ENCODE results near the gene IGFBP2. TPM values are rescaled to one million over a fixed set of nuclear protein-coding genes. Genes with fewer than 3 reads are reported as not detected.

IGFBP2 gene
- total RNA-seq, 1 donor from 2014 or later = 252 TPM

GRCh38 chr2:216676630-216677029 is 43.4 kb downstream of the IGFBP2 start:
- no peak for TF ChIP-seq CTCF (conservative IDR thresholded peaks at IDR 0.05)
- no peak overlapping the region for H3K4me3 Mint-ChIP-seq
- no peak for DNase-seq (ENCODE audit: extremely low spot score, unreplicated experiment)
- H3K9me3 Mint-ChIP-seq = no peaks in the 10 kb centered on the region
- H3K4me1 Mint-ChIP-seq (ENCODE audit: unreplicated experiment) = peaks cover 16% of the 10 kb centered on the region
- no peak overlapping the region for H3K27ac Mint-ChIP-seq
- no peaks in the 10 kb centered on the region for H3K27me3 Mint-ChIP-seq
- peaks cover 15% of the 10 kb centered on the region for H3K36me3 Mint-ChIP-seq

GRCh38 chr2:216677439-216678097 is 44.3 kb downstream of the IGFBP2 start:
- DNase-seq (ENCODE audit: extremely low spot score, unreplicated experiment) = no peak
- H3K36me3 Mint-ChIP-seq = peaks cover 19% of the 10 kb centered on the region
- no peaks in the 10 kb centered on the region for H3K9me3 Mint-ChIP-seq
- H3K27ac Mint-ChIP-seq = peak overlapping the region; percentile 7
- no peaks in the 10 kb centered on the region for H3K27me3 Mint-ChIP-seq
- no peak for TF ChIP-seq CTCF (conservative IDR thresholded peaks at IDR 0.05)
- H3K4me1 Mint-ChIP-seq (ENCODE audit: unreplicated experiment) = peaks cover 25% of the 10 kb centered on the region
- H3K4me3 Mint-ChIP-seq = no peak overlapping the region

GRCh38 chr2:216678098-216678465 is 44.9 kb downstream of the IGFBP2 start:
- Mint-ChIP-seq H3K4me1 (ENCODE audit: unreplicated experiment) (peaks cover 25% of the 10 kb centered on the region), H3K4me3 (no peak overlapping the region), H3K27me3 (no peaks in the 10 kb centered on the region), H3K36me3 (peaks cover 19% of the 10 kb centered on the region), H3K27ac (peak overlapping the region; percentile 7), H3K9me3 (no peaks in the 10 kb centered on the region)
- no peak for DNase-seq (ENCODE audit: extremely low spot score, unreplicated experiment)
- TF ChIP-seq CTCF (conservative IDR thresholded peaks at IDR 0.05) = no peak

- DNase-seq (ENCODE audit: extremely low spot score, unreplicated experiment) = no peak
- no peaks in the 10 kb centered on the region for H3K27me3 Mint-ChIP-seq
- H3K4me3 Mint-ChIP-seq = no peak overlapping the region
- H3K36me3 Mint-ChIP-seq = peaks cover 19% of the 10 kb centered on the region
- H3K27ac Mint-ChIP-seq = peak overlapping the region; percentile 8
- TF ChIP-seq CTCF (conservative IDR thresholded peaks at IDR 0.05) = no peak
- H3K4me1 Mint-ChIP-seq (ENCODE audit: unreplicated experiment) = peaks cover 35% of the 10 kb centered on the region
- H3K9me3 Mint-ChIP-seq = no peaks in the 10 kb centered on the region
Observed at GRCh38 chr2:216678813-216679657, 45.8 kb downstream of the IGFBP2 start.

GRCh38 chr2:216679658-216680024 is 46.4 kb downstream of the IGFBP2 start:
- Mint-ChIP-seq H3K27ac (no peak overlapping the region), H3K4me1 (ENCODE audit: unreplicated experiment) (peaks cover 41% of the 10 kb centered on the region), H3K4me3 (no peak overlapping the region)

More at GRCh38 chr2:216679658-216680024, 46.4 kb downstream of the IGFBP2 start:
- no peaks in the 10 kb centered on the region for H3K27me3 Mint-ChIP-seq
- peaks cover 24% of the 10 kb centered on the region for H3K36me3 Mint-ChIP-seq
- no peak for TF ChIP-seq CTCF (conservative IDR thresholded peaks at IDR 0.05)
- no peak for DNase-seq (ENCODE audit: extremely low spot score, unreplicated experiment)
- H3K9me3 Mint-ChIP-seq = no peaks in the 10 kb centered on the region

Measured in type B pancreatic cell (in vitro differentiated cells).